GM18858 (cell line): ENCODE results near the gene FMNL2.
"Not testable (repeated sequence)": the region's sequence is repeated elsewhere in the genome, so short reads cannot be mapped to it uniquely, and the experiment has no call there.

Experiments used
- ATAC-seq: cut with Tn5 transposase; IDR thresholded peaks from one replicate; pipeline ENCODE4 v1.9.1; 2021; ENCODE audit not compliant: unreplicated experiment

FMNL2 gene

DNA sequence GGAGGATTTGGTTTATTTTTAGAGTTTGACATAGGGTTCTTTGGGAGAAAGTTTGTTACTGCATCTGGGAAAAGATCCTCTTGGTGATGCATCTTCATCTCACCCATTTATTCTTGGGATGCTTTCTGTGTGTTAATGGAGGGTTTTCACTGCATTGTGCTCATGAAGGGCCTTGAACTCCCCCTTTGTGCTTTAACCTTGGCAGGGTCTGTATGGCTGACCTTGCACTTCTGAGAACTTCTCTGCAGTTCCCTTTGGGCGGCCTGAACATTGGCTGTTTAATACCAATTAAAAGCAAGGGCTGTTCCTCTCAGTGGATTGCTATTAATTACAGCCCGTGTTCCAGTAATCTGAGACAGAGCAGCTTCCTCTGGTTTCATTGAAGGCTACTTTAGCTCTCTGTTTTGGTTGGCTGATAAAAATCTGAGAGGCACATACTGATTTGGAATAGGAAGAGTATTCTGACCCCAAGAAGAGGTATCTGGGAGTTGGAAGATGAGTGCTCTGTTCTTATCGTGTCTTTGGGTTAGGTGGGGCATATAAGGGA, 37.5 kb downstream of the FMNL2 start:
- no peak for ATAC-seq

- no peak for ATAC-seq
These were observed 40.2 kb downstream of the FMNL2 start for GRCh38 chr2:152375174-152375573.

DNA sequence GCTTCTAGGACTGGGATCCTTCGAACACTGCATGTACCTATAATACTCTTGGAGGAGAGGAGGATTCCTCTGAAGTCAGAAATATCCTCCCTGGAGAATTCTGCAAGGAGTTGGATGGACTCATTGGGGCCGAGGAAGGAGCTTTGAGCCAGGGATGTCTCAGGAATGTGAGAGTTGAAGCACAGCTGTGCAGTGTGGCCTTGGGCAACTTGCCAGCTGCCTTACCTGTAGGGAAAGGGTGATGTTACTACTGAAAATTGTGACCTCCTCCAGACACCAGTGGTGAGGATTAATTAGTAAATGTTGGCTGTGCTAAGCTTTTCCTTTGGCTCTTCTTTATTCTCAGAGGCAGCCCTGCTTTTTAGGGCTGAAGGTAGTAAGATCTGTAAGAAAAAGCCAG, 41.4 kb downstream of the FMNL2 start:
- ATAC-seq, result no peak

DNA sequence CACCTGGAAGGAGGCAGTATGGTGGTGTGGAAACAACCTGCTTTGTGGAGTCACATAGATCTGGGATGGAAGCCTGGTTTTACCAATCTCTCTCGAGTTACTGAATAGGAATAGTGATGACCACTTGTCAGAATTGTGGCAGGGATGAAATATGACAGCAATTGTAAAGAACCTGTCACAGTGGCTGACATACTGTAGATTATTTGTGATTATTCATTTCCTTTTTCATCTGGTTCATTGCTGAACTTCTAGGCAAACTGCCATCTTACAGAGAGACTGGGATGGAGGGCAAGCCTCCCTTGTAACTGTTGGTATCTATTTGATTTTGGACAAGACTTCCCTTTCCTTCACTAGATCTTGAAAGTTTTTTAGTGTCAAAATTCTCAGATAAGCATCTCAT, 42.0 kb downstream of the FMNL2 start:
- ATAC-seq, result no peak

- ATAC-seq, result no peak
These were observed 44.1 kb downstream of the FMNL2 start for GRCh38 chr2:152379089-152379488.

DNA sequence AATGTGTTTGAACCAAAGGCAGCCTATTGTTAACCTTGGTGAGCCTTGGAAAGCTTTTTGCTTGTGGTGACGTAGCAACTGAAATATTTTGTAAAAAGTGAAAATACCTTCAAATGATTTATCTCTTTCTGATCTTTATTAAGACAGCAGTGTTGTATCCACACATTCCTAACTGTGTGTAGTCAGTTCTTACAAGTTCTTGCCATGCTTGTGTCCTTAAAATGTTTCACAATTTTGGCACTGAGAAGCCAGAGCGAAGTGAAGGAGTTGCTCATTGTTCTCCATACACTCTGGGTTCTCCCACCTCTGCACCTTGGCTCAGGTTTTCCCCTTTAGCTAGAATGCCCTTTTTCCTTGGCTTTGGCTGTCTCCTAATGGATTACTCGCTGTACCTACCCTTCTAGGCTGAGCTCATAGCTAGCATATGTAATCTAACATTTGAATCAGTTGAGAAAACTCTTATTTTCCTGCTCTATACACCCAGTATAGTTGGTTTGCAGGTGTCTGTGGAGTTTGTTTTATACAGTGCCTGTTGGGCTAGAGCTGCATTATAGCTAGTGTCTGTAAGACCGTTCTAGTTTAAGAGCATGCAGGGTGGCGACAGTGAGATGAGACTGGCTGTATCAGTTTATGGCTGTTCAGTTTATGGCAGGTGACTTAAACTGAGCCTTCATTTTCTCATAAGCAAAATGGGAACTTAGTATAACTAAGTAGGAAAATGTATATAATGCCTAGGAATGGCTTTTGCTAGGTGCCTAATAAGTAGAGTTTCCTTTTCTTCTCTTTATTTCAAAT, 45.5 kb downstream of the FMNL2 start:
- no peak for ATAC-seq

DNA sequence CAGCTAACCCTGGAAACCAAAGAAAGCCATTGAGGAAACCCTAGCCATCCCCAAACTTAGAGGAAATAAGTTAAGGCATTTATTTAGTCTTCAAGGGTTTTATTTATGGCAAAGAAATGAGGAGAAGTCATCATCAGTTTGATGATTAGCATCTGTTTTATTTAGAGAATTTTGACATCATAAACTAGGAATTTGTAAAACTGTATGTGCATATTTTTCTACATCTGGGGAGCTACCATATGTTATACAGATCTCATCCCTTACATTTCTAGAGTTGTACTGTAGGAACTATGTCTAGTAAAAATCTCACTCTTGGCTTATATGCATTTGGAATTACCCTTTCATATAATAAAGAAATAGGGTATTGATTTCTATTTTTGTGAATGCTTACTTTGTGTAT, 48.7 kb downstream of the FMNL2 start:
- no peak for ATAC-seq

DNA sequence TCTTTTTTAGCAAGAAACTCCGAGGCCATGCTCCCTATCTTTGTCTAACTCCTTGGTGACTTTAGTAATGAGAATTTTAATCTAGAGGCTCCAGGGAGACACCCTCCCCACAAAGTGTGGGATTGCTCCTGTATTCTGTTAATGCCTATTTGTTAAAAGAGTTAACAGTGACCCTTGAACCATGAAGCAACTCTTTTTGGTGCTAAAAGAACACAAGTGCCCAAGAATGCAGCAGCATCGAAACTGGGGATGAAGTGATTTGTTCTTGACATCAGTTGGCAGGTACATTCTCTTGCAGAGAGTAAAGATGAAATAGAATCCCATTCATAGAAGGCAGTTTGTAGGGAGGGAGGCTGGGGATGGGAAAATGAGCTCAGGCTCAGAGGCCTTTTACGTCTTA, 50.0 kb downstream of the FMNL2 start:
- ATAC-seq, result no peak

GRCh38 chr2:152385650-152386049, 50.7 kb downstream of the FMNL2 start:
- ATAC-seq, result no peak

GRCh38 chr2:152386266-152386665, 51.3 kb downstream of the FMNL2 start:
- ATAC-seq, result no peak

- no peak for ATAC-seq
These were observed 52.1 kb downstream of the FMNL2 start for GRCh38 chr2:152387041-152387440.

- ATAC-seq, result not testable (repeated sequence)
These were observed 53.3 kb downstream of the FMNL2 start for GRCh38 chr2:152388269-152388668.

GRCh38 chr2:152389483-152389882, 54.5 kb downstream of the FMNL2 start:
- no peak for ATAC-seq

GRCh38 chr2:152390837-152391236, 55.9 kb downstream of the FMNL2 start:
- ATAC-seq, result no peak

- no peak for ATAC-seq
These were observed 56.3 kb downstream of the FMNL2 start for GRCh38 chr2:152391318-152391717.

GRCh38 chr2:152393377-152393776, 58.4 kb downstream of the FMNL2 start:
- ATAC-seq, result no peak

GRCh38 chr2:152394326-152394725, 59.4 kb downstream of the FMNL2 start:
- no peak for ATAC-seq

DNA sequence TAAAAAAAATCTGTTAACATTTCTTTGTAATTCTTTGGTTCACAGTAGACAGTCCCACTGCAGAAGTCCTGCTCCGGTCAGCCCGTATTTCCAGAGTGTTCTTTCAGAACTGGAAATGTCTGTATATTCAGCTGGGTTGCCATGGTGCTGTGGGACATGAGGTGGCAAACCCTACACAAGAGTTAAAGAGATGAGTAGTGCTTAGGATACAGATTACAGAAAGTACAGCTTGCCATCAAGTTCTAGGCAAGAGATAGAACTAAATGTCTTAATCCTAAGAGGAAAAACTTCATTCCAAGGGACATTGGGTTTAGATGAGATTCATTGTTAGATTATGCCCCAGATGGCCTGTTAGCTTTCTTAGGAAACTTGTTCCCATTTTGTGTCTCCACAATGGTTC, 60.1 kb downstream of the FMNL2 start:
- no peak for ATAC-seq

- no peak for ATAC-seq
These were observed 60.6 kb downstream of the FMNL2 start for GRCh38 chr2:152395572-152395971.

GRCh38 chr2:152396051-152396511, 61.1 kb downstream of the FMNL2 start:
- ATAC-seq, result no peak

DNA sequence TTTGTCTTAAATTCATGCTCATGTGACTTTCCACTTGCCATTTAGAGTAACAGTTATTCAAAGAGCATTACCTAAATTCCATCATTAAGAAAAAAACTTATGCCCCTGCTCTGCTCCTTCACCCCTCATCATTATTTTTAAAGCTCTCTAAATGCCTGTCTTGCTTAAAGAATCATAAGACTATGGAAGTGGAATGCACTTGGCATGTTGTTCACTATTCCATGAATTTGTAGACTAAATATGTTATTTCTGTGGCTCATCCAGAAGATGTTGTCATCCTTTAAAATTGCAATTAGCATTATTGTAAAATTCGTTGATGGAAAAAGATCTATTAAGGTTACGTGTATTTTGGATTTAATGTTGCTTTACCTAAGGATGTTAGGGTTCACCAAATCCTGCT, 61.8 kb downstream of the FMNL2 start:
- no peak for ATAC-seq

DNA sequence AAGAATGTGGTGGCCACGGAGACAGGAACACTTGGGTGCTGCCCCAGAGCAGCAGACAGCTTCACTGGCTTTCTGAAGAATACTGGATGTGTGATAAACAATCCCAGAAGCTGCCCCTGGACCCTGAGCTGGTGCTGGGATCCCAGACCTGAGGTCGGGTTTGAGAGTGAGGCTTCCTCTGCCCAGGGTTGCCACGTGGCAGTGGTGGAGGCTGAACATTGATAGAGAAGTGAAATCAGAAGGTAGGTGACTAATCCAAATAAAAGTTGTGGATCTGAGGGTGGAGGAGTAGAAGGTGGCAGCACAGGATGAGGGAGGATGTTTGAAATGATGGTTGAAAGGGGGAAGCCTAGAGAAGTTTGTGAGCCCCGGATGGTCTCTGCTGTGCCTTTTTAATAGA, 64.0 kb downstream of the FMNL2 start:
- no peak for ATAC-seq
